ENCODE data around the gene RIMS3.
"Not testable (repeated sequence)": the region's sequence is repeated elsewhere in the genome, so short reads cannot be mapped to it uniquely, and the experiment has no call there.

The RIMS3 gene

DNA sequence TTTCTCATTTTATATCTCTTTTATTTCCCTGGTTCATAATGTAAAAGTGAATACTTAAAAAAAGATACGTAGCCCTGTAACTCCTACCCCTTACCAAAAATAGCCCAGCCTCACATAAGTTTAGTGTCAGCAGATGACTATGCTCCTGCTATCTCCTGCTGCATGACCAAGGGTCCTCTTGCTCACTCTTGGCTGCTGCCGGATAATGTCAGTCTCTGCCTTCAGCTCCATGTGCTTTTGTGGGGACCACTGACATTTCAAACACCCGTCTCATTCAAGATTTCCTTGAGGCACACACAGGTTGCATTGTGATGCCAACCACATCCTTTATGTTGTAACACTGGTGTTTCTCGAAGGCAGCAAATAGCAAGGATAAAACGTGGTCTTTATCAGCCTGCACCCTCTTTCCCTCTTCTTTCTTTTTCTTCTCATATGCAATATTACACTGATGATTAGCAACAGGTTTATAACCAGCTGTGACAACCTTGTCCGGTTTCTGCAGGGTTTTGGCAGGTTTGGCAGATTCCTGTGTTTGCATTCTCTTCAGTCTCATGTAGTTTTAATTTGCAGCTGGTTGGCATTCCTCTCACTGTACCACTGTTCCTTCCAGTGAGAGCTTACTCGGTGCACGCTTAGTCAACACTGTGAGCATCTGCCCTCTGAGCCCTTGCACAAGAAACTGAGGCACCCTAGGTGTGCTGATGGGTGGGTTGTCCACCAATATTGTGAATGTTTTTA lies 71.9 kb downstream of the RIMS3 start:
- no peak for DNase-seq (ENCODE audit: low read depth)

DNA sequence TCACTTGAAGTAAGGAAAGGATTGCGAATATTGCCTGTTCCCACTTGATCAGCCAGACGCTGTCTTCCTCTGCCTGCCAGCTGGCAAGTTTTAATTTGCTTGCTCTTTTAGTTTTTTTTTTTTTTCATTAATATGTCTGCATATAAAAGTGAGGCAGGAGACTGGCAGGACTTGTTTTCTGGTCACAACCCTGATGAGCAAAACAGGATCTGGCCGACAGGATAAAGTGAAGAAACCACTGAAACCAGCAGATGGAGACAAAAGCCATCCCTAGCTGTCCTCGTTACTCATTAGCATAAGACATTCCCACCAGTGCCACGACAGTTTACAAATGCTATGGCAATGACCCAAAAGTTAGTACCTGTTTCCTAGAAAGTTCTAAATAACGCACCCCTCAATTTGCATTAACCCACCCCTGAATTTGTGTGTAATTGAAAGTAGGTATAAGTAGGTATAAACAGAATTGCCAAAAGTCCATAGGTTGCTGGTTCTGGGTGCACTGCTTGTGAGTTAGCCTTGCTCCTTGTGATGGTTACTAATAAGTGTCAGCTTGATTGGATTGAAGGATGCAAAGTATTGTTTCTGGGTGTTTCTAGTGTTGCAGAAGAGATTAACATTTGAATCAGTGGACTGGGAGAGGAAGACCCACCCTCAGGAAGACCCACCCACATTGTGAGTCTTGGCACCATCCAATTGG lies 73.2 kb downstream of the RIMS3 start:
- no peak for DNase-seq (ENCODE audit: low read depth)

DNA sequence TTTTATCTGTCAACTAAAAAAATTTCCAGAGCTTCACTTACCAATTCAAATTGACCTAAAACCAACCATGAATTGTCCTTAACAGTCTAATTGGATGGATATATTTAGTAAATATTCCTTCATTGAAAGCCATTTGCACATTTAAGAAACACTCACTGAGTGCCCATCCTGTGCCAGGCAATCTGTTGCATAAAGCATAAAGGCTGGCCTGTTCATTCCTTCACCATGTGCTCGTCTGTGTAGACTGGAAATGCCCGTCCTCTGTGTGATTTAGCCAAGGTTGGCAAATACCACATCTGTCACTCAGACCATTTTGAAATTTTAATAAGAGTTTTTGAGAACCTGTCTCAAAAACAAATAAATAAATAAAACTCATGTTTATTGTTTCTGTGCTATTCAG lies 76.9 kb downstream of the RIMS3 start:
- no peak for DNase-seq (ENCODE audit: low read depth)

DNA sequence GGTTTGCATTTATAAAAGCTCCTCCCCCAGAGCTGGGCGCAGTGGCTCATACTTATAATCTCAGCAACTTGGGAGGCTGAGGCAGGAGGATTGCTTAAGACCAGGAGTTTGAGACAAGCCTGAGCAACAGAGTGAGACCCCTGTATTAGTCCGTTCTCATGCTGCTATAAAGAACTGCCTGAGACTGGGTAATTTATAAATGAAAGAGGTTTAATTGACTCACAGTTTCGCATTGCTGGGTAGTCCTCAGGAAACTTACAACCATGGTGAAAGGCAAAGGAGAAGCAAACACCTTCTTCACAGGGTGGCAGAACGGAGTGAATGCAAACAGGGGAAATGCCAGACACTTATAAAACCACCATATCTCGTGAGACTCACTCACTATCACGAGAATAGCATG lies 81.5 kb downstream of the RIMS3 start:
- no peak for DNase-seq (ENCODE audit: low read depth)

DNA sequence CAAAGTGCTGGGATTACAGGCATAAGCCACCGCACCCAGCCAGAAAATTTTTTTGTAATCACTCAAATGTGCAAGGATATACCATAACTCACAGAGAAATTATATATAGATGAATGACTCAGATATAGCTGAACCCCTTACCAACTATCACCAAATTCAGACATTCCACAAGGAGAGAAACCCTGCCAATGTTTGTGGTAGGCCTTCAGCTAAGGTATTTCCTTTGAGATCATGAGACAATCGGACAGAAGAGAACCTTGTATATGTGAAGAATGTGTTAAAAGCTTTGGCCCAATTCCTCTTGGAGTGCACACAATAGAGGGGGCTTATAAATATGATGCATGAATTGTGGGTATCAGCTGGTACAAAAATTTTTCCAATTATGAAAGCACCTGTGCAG lies 83.4 kb downstream of the RIMS3 start:
- no peak for DNase-seq (ENCODE audit: low read depth)

DNA sequence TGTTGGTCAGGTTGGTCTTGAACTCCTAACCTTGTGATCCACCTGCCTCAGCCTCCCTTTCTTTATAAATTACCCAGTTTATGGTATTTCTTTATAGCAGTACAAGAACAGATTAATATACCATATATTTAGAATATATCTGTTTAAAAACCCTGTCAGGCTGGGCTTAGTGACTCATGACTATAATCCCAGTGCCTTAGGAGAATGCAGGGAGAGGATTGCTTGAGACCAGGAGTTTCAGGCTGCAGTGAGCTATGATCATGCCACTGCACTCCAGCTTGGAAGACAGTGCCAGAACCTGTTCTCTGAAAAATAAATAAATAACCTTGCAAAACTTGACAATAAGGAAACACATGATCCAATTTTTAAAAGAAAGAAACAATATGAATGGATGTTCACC lies 90.1 kb downstream of the RIMS3 start:
- no peak for DNase-seq (ENCODE audit: low read depth)

DNA sequence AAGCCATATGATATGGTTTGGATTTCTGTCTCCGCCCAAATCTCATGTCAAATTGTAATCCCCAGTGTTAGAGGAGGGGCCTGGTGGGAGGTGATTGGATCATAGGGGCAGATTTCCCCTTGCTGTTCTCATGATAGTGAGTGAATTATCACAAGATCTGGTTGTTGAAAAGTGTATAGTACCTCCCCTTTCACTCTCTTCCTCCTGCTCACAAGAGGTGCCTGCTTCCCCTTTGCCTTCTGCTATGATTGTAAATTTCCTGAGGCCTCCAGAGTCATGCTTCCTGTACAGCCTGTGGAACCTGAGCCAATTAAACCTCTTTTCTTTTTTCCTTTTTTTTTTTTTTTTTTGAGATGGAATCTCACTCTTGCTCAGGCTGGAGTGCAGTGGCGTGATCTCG lies 90.7 kb downstream of the RIMS3 start:
- not testable (repeated sequence) for DNase-seq (ENCODE audit: low read depth)

Data from HS-5 (cell line).